ENCODE measurements around the gene ESRP2.

The ESRP2 gene

GRCh38 chr16:68227183-68227793 lies 8.6 kb downstream of the ESRP2 start:
- FAIRE-seq = no peak
- no peak for DNase-seq (ENCODE audit: insufficient read length, low spot score)

- DNase-seq (ENCODE audit: insufficient read length, low spot score) = no peak
- FAIRE-seq = no peak
These were observed 9.8 kb downstream of the ESRP2 start for GRCh38 chr16:68226116-68226515.

- no peak for FAIRE-seq
- no peak for DNase-seq (ENCODE audit: insufficient read length, low spot score)
These were observed 12.9 kb downstream of the ESRP2 start for GRCh38 chr16:68223072-68223471.

- no peak for DNase-seq (ENCODE audit: insufficient read length, low spot score)
- FAIRE-seq = no peak
These were observed 16.1 kb downstream of the ESRP2 start for GRCh38 chr16:68219725-68220351.

GRCh38 chr16:68217506-68217905 lies 18.4 kb downstream of the ESRP2 start:
- DNase-seq (ENCODE audit: insufficient read length, low spot score) (no peak), FAIRE-seq (no peak)

- FAIRE-seq = no peak
- DNase-seq (ENCODE audit: insufficient read length, low spot score) = no peak
These were observed 19.7 kb downstream of the ESRP2 start for GRCh38 chr16:68216240-68216639.

GRCh38 chr16:68215302-68215701 lies 20.6 kb downstream of the ESRP2 start:
- DNase-seq (ENCODE audit: insufficient read length, low spot score) = no peak
- FAIRE-seq = no peak

GRCh38 chr16:68214726-68215125 lies 21.2 kb downstream of the ESRP2 start:
- DNase-seq (ENCODE audit: insufficient read length, low spot score) (no peak), FAIRE-seq (no peak)

- no peak for FAIRE-seq
These were observed 29.7 kb downstream of the ESRP2 start for GRCh38 chr16:68206245-68206644.

GRCh38 chr16:68202091-68202519 lies 33.8 kb downstream of the ESRP2 start:
- DNase-seq (ENCODE audit: insufficient read length, low spot score) (no peak), FAIRE-seq (no peak)

More at GRCh38 chr16:68206245-68206644, 29.7 kb downstream of the ESRP2 start:
- no peak for DNase-seq (ENCODE audit: insufficient read length, low spot score)

- peak; percentile 13 for FAIRE-seq
- peak; percentile 32 for DNase-seq (ENCODE audit: insufficient read length, low spot score)
These were observed 35.7 kb downstream of the ESRP2 start for GRCh38 chr16:68200088-68200783.

- DNase-seq (ENCODE audit: insufficient read length, low spot score) (no peak), FAIRE-seq (no peak)
These were observed 38.7 kb downstream of the ESRP2 start for GRCh38 chr16:68197250-68197649.

- DNase-seq (ENCODE audit: insufficient read length, low spot score) (no peak), FAIRE-seq (no peak)
These were observed 41.7 kb downstream of the ESRP2 start for GRCh38 chr16:68194251-68194650.

- FAIRE-seq (no peak), DNase-seq (ENCODE audit: insufficient read length, low spot score) (no peak)
These were observed 45.0 kb downstream of the ESRP2 start for GRCh38 chr16:68190736-68191510.

GRCh38 chr16:68190081-68190480 lies 45.8 kb downstream of the ESRP2 start:
- DNase-seq (ENCODE audit: insufficient read length, low spot score) (no peak), FAIRE-seq (no peak)

- no peak for DNase-seq (ENCODE audit: insufficient read length, low spot score)
- no peak for FAIRE-seq
These were observed 47.8 kb downstream of the ESRP2 start for GRCh38 chr16:68188170-68188569.

GRCh38 chr16:68187505-68187904 lies 48.4 kb downstream of the ESRP2 start:
- DNase-seq (ENCODE audit: insufficient read length, low spot score) = no peak
- FAIRE-seq = no peak

- DNase-seq (ENCODE audit: insufficient read length, low spot score) (no peak), FAIRE-seq (no peak)
These were observed 49.0 kb downstream of the ESRP2 start for GRCh38 chr16:68186877-68187276.

- DNase-seq (ENCODE audit: insufficient read length, low spot score) = no peak
- FAIRE-seq = peak; percentile 42
These were observed 52.9 kb downstream of the ESRP2 start for GRCh38 chr16:68183046-68183445.

GRCh38 chr16:68179855-68180254 lies 56.1 kb downstream of the ESRP2 start:
- FAIRE-seq (no peak), DNase-seq (ENCODE audit: insufficient read length, low spot score) (no peak)

GRCh38 chr16:68179196-68179795 lies 56.6 kb downstream of the ESRP2 start:
- FAIRE-seq = no peak
- DNase-seq (ENCODE audit: insufficient read length, low spot score) = no peak

Data from HTR-8/SVneo (cell line).